ENCODE results near the gene AGTPBP1. TPM values are rescaled to one million over a fixed set of nuclear protein-coding genes. Genes with fewer than 3 reads are reported as not detected.

The AGTPBP1 gene
- total and polyA plus RNA-seq, 3 experiments from 2014 or later = 27.5 to 35.5 (median 30.2) TPM

DNA sequence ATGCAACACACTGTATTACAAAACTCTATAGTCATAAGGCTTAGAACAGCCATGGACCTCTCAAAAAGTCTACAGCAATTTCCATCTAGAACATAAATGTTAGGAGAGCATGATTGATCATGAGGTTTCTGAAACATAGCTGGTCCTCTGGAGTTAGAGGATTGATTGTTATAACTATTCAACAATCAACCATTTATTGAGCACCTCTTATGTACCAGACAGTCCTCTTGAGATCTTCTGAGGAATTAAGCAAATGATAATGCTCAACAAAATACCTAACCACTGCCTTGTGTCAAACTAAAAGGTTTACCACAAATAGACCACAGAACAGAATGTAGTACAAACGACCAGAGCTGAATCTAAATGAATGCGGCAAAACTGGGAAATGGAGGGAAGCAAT is 3.4 kb upstream of the AGTPBP1 start:
- Histone ChIP-seq H3K4me1 (ENCODE audit: insufficient read depth, low read length) (peaks cover 15% of the 10 kb centered on the region), H3K4me3 (ENCODE audit: low read length) (no peak overlapping the region), H3K27me3 (ENCODE audit: insufficient read depth, low read length, poor library complexity, severe bottlenecking) (no peaks in the 10 kb centered on the region), H3K36me3 (ENCODE audit: insufficient read depth, low read length) (no peaks in the 10 kb centered on the region), H3K27ac (ENCODE audit: low read depth, low read length) (no peak overlapping the region), H3K9me3 (ENCODE audit: low read length) (no peaks in the 10 kb centered on the region)
- H3K9me3 Mint-ChIP-seq = no peaks in the 10 kb centered on the region
- ChIA-PET CTCF (interaction anchor here (0.6 to 2.2 kb wide), 2 partner anchors 47 kb away, joined by 3 to 9 read pairs; no protein-coding TSS in a partner anchor), POLR2A (no interaction called here)
- DNase-seq = no peak
- peaks cover 17 to 34% (median 32%) of the 10 kb centered on the region in 3 donors for H3K4me1 Mint-ChIP-seq
- H3K4me3 Mint-ChIP-seq = no peak overlapping the region
- peaks cover 0 to 9% of the 10 kb centered on the region in 2 donors for H3K27me3 Mint-ChIP-seq
- peaks cover 0 to 5% (median 2%) of the 10 kb centered on the region in 3 donors for H3K36me3 Mint-ChIP-seq
- H3K27ac Mint-ChIP-seq = no peak overlapping the region

DNA sequence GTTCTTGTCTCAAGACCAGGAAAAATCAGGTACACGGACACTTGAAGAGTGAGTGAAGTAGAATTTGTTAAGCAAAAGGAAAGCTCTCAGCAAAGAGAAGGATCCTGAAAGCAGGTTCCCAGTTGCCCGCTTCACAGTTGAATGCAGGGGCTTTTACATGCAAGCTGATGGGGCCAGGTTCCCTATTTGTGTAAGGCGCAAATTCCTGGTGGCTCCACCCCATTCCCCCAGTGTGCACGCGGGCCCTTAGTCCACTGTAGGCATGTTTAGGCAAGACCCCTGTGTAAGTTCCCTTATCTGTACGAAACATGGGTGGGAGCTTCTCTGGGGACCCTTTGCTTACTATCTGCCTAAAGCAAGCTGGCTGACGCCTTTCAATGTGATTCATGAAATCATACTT is 2.7 kb upstream of the AGTPBP1 start:
- no peaks in the 10 kb centered on the region for H3K27me3 ChIP-seq (ENCODE audit: insufficient read depth, low read length, poor library complexity, severe bottlenecking)
- H3K4me1 ChIP-seq (ENCODE audit: insufficient read depth, low read length) = peaks cover 18% of the 10 kb centered on the region
- H3K27me3 Mint-ChIP-seq = peaks cover 0 to 9% of the 10 kb centered on the region in 2 donors
- H3K27ac ChIP-seq (ENCODE audit: low read depth, low read length) = no peak overlapping the region
- no peak for DNase-seq
- H3K36me3 Mint-ChIP-seq = peaks cover 0 to 5% (median 2%) of the 10 kb centered on the region in 3 donors
- POLR2A ChIA-PET = no interaction called here
- no peaks in the 10 kb centered on the region for H3K9me3 Mint-ChIP-seq
- H3K36me3 ChIP-seq (ENCODE audit: insufficient read depth, low read length) = no peaks in the 10 kb centered on the region
- H3K4me3 ChIP-seq (ENCODE audit: low read length) = no peak overlapping the region
- H3K9me3 ChIP-seq (ENCODE audit: low read length) = no peaks in the 10 kb centered on the region
- H3K4me3 Mint-ChIP-seq = peak overlapping the region in 1 of 7 donors; percentile 77
- no peak overlapping the region for H3K27ac Mint-ChIP-seq
- CTCF ChIA-PET = interaction anchor here (1.0 to 2.2 kb wide), 2 partner anchors 47 to 60 kb away, joined by 3 to 9 read pairs; no protein-coding TSS in a partner anchor
- H3K4me1 Mint-ChIP-seq = peaks cover 20 to 37% (median 35%) of the 10 kb centered on the region in 3 donors

DNA sequence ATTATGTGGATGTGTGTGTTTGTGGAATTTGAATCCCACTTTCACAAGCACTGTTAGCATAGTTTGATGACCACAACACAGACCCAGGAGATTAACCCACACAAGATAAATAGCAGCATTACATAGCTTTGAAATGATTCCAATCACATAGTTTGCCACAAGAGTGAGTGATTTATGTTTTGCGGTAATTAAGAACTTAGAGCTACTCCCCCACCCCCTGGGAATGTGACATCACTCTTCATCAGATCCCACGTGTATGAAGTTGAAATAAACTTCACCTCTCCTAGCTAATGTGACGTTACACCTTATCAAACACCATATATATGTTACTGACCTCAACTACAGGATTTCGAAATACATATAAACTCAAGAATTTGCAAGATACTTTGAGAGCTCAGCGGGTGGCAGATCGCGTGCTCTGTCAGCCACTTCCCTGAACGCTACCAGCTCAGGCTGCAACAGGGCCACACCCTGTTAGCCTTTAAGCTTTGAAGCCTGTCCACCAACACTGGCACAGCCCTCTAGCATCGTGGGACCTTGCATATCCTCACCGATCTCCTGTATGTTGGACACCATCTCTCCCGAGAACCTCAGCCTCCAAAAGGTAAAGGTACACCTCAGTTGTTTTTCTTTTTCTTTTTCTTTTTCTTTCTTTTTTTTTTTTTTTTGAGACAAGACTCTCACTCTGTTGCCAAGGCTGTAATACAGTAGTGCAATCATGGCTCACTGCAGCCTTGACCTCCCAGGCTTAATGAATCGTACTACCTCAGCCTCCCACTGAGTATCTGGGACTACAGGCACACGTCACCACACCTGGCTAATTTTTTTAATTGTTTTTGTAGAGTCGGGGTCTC is 1.7 kb upstream of the AGTPBP1 start:
- Mint-ChIP-seq H3K4me3 (peak overlapping the region; percentile 64 to 96 (median 77)), H3K4me1 (peaks cover 25 to 46% (median 43%) of the 10 kb centered on the region in 3 donors), H3K27me3 (peaks cover 0 to 8% of the 10 kb centered on the region in 2 donors), H3K36me3 (peaks cover 0 to 5% (median 2%) of the 10 kb centered on the region in 3 donors), H3K9me3 (no peaks in the 10 kb centered on the region), H3K27ac (peak overlapping the region in 7 of 8 donors; percentile 43 to 94 (median 73))
- no peaks in the 10 kb centered on the region for H3K27me3 ChIP-seq (ENCODE audit: insufficient read depth, low read length, poor library complexity, severe bottlenecking)
- no peaks in the 10 kb centered on the region for H3K9me3 ChIP-seq (ENCODE audit: low read length)
- CTCF ChIA-PET = interaction anchor here (1.0 to 2.2 kb wide), 2 partner anchors 46 to 61 kb away, joined by 3 to 9 read pairs; no protein-coding TSS in a partner anchor
- DNase-seq = peak in 1 of 5 donors; percentile 16
- no peak overlapping the region for H3K27ac ChIP-seq (ENCODE audit: low read depth, low read length)
- POLR2A ChIA-PET = interaction anchor here (3.1 kb wide), 1 partner anchor 20 kb away, joined by 24 read pairs; no protein-coding TSS in a partner anchor
- H3K4me1 ChIP-seq (ENCODE audit: insufficient read depth, low read length) = peaks cover 18% of the 10 kb centered on the region
- H3K36me3 ChIP-seq (ENCODE audit: insufficient read depth, low read length) = no peaks in the 10 kb centered on the region
- no peak overlapping the region for H3K4me3 ChIP-seq (ENCODE audit: low read length)

DNA sequence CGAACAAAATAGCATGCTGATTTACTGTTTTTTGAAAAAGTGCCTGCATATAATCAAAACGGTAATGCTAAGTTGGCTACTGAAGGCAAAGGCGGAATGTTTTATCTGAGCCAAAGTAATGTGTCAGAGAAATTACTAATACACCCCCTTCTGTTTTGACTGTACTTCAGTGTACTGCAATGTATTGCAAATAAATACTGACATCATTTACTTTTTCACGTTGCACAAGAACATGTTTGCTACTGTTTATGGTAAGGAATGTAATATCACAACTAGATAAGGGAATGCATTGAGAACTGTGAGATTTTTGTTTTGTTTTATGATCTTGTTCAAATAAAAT is 813 bp upstream of the AGTPBP1 start:
- ChIA-PET CTCF (no interaction called here), POLR2A (interaction anchor here (0.7 to 3.1 kb wide), 2 partner anchors 19 to 32 kb away, joined by 3 to 24 read pairs; no protein-coding TSS in a partner anchor)
- Mint-ChIP-seq H3K4me3 (peak overlapping the region; percentile 91 to 97 (median 94)), H3K9me3 (no peaks in the 10 kb centered on the region), H3K27me3 (no peaks in the 10 kb centered on the region), H3K36me3 (peaks cover 0 to 5% (median 2%) of the 10 kb centered on the region in 3 donors), H3K27ac (peak overlapping the region; percentile 80 to 98 (median 91)), H3K4me1 (peaks cover 31 to 53% (median 51%) of the 10 kb centered on the region in 3 donors)
- Histone ChIP-seq H3K27ac (ENCODE audit: low read depth, low read length) (peak overlapping the region; percentile 66), H3K4me1 (ENCODE audit: insufficient read depth, low read length) (peaks cover 18% of the 10 kb centered on the region), H3K9me3 (ENCODE audit: low read length) (no peaks in the 10 kb centered on the region), H3K27me3 (ENCODE audit: insufficient read depth, low read length, poor library complexity, severe bottlenecking) (no peaks in the 10 kb centered on the region), H3K36me3 (ENCODE audit: insufficient read depth, low read length) (no peaks in the 10 kb centered on the region), H3K4me3 (ENCODE audit: low read length) (peak overlapping the region; percentile 89)
- DNase-seq = no peak

DNA sequence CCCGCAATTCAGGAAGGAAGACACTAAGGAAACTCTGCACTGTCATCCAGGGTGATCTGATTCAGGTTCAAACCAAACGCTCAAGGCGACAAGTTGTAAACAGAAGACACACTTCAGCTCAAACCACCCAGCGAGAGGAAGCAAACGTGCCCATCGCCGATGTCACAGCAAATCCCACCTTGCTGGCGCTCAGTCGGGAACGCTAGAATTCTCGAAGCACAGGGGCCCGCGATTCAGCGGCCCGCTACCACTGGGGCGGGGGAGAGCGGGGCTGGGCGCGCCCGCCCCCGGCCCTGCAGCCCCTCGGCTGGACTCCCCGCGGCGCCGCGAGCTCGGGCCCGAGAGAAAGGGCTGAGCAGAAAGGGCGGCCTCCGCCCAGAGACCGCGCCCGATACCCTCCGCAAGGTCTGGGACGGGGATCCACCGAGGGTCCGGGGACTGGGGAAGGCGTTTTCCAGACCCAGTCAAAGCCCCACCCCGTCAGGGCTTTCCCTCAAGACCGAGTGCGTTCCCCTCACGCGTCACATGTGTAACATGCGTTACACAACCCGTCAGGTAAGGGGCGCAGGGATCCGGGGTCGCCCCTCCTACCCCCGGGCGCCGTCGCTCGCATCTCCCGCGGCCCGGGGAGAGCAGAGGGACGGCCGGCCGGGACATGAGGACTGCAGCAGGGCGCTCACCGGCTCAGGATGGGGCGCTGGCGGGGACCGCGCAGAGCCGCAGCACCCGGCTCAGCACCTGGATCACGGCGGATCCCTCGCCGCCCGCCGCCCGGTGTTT is 469 bp downstream of the AGTPBP1 start:
- Mint-ChIP-seq H3K9me3 (no peaks in the 10 kb centered on the region), H3K27ac (peak overlapping the region; percentile 95 to 99 (median 98)), H3K4me3 (peak overlapping the region; percentile 92 to 97 (median 96)), H3K4me1 (peaks cover 33 to 60% (median 55%) of the 10 kb centered on the region in 3 donors), H3K27me3 (no peaks in the 10 kb centered on the region), H3K36me3 (peaks cover 0 to 5% (median 2%) of the 10 kb centered on the region in 3 donors)
- ChIA-PET POLR2A (interaction anchor here (0.6 to 3.1 kb wide), 6 partner anchors 18 to 199 kb away, joined by 3 to 24 read pairs (median 4); partner anchors contain the start of gene NAA35), CTCF (interaction anchor here (3.0 to 3.7 kb wide), 2 partner anchors 17 to 43 kb away, joined by 15 to 18 read pairs; no protein-coding TSS in a partner anchor)
- Histone ChIP-seq H3K27ac (ENCODE audit: low read depth, low read length) (peak overlapping the region; percentile 93), H3K4me1 (ENCODE audit: insufficient read depth, low read length) (peaks cover 18% of the 10 kb centered on the region), H3K36me3 (ENCODE audit: insufficient read depth, low read length) (no peaks in the 10 kb centered on the region), H3K4me3 (ENCODE audit: low read length) (peak overlapping the region; percentile 84), H3K9me3 (ENCODE audit: low read length) (no peaks in the 10 kb centered on the region), H3K27me3 (ENCODE audit: insufficient read depth, low read length, poor library complexity, severe bottlenecking) (no peaks in the 10 kb centered on the region)
- peak in 4 of 5 donors; percentile 55 to 77 (median 75) for DNase-seq

DNA sequence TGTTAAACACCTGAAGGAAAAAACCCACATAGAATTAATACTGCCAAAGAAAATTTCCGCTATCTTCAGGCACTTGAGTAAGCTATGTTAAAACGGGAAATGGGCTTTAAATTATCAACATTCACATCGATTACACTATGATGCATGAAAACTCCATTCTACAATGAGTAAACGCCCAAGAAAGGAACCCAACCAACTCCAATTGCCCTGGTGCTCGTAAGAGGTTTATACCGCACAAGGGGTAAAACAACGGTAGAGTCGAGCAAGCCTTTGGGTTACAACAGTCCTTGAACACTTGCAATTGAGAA is 1.0 kb downstream of the AGTPBP1 start:
- Histone ChIP-seq H3K4me3 (ENCODE audit: low read length) (peak overlapping the region; percentile 84), H3K27ac (ENCODE audit: low read depth, low read length) (peak overlapping the region; percentile 93), H3K36me3 (ENCODE audit: insufficient read depth, low read length) (no peaks in the 10 kb centered on the region), H3K9me3 (ENCODE audit: low read length) (no peaks in the 10 kb centered on the region), H3K27me3 (ENCODE audit: insufficient read depth, low read length, poor library complexity, severe bottlenecking) (no peaks in the 10 kb centered on the region), H3K4me1 (ENCODE audit: insufficient read depth, low read length) (peaks cover 18% of the 10 kb centered on the region)
- no peaks in the 10 kb centered on the region for H3K9me3 Mint-ChIP-seq
- peak in 1 of 5 donors; percentile 66 for DNase-seq
- peak overlapping the region; percentile 92 to 97 (median 96) for H3K4me3 Mint-ChIP-seq
- H3K27ac Mint-ChIP-seq = peak overlapping the region; percentile 95 to 99 (median 98)
- no peaks in the 10 kb centered on the region for H3K27me3 Mint-ChIP-seq
- peaks cover 33 to 60% (median 53%) of the 10 kb centered on the region in 3 donors for H3K4me1 Mint-ChIP-seq
- ChIA-PET POLR2A (interaction anchor here (0.6 to 3.1 kb wide), 6 partner anchors 17 to 200 kb away, joined by 3 to 24 read pairs (median 4); partner anchors contain the start of gene NAA35), CTCF (interaction anchor here (3.0 to 3.7 kb wide), 2 partner anchors 17 to 42 kb away, joined by 15 to 18 read pairs; no protein-coding TSS in a partner anchor)
- peaks cover 0 to 5% (median 2%) of the 10 kb centered on the region in 3 donors for H3K36me3 Mint-ChIP-seq

DNA sequence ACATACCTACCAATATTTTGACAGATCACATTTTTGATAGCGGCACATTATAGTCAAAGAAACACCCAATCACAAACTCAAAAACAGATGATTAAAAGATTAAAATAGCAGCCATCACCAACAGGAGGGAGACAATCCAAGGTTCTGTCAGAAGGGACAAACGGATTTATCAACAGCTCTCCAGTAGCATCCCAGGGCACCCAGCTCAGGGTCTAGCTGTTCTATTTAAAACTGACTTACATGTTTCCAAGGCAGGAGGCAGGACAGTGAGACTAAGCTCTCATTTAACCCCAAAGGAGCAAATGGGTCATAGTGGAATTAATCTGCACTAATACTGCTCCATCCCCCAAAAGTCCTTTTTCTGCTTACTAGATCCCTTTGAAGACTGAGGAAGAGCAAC is 3.2 kb downstream of the AGTPBP1 start:
- POLR2A ChIA-PET = no interaction called here
- Mint-ChIP-seq H3K36me3 (peaks cover under 1 to 10% (median 2%) of the 10 kb centered on the region in 3 donors), H3K9me3 (no peaks in the 10 kb centered on the region)

More for the DNA sequence above, 3.2 kb downstream of the AGTPBP1 start:
- H3K4me1 ChIP-seq (ENCODE audit: insufficient read depth, low read length) = peaks cover 18% of the 10 kb centered on the region
- H3K27ac ChIP-seq (ENCODE audit: low read depth, low read length) = no peak overlapping the region
- H3K4me3 Mint-ChIP-seq = peak overlapping the region in 4 of 7 donors; percentile 10 to 74 (median 53)
- no peaks in the 10 kb centered on the region for H3K27me3 Mint-ChIP-seq
- CTCF ChIA-PET = interaction anchor here (1.2 to 3.7 kb wide), 2 partner anchors 19 to 40 kb away, joined by 3 to 15 read pairs; no protein-coding TSS in a partner anchor
- peak overlapping the region in 2 of 8 donors; percentile 22 to 72 for H3K27ac Mint-ChIP-seq
- H3K9me3 ChIP-seq (ENCODE audit: low read length) = no peaks in the 10 kb centered on the region
- no peaks in the 10 kb centered on the region for H3K36me3 ChIP-seq (ENCODE audit: insufficient read depth, low read length)
- no peaks in the 10 kb centered on the region for H3K27me3 ChIP-seq (ENCODE audit: insufficient read depth, low read length, poor library complexity, severe bottlenecking)
- DNase-seq = no peak
- H3K4me1 Mint-ChIP-seq = peaks cover 44 to 64% (median 57%) of the 10 kb centered on the region in 3 donors
- H3K4me3 ChIP-seq (ENCODE audit: low read length) = no peak overlapping the region
